Erythroblast (primary cell): ENCODE measurements around the gene LRMDA.

Experiments used
- GATA1 ChIP-seq: IDR thresholded peaks from 2 replicates; pipeline ENCODE4 v1.6.1; 2011; ENCODE audit warnings: low read depth, mild to moderate bottlenecking, control low read depth, low read length, moderate library complexity
- POLR2A ChIP-seq: IDR thresholded peaks from 2 replicates; pipeline ENCODE4 v1.6.1; 2011; ENCODE audit warnings: mild to moderate bottlenecking, low read length

GRCh38 chr10:75838486-75838885 lies 407.1 kb downstream of the LRMDA start:
- TF ChIP-seq POLR2A = no peak
- TF ChIP-seq GATA1 = no peak
